Stimulated activated CD8-positive, alpha-beta memory T cell treated with anti-CD3 and anti-CD28 coated beads, Interleukin-12 subunit alpha, Interleukin-12 subunit beta, amount 100 ng/mL, for 4 hours (primary cell): Measurements from ENCODE around the gene TRPM2.
"Not testable (repeated sequence)": the region's sequence is repeated elsewhere in the genome, so short reads cannot be mapped to it uniquely, and the experiment has no call there.

Experiments used
- DNase-seq: peaks from one replicate; pipeline ENCODE4 v3.0.0-alpha.2; 2020; ENCODE audit warnings: low read depth

Gene TRPM2

DNA sequence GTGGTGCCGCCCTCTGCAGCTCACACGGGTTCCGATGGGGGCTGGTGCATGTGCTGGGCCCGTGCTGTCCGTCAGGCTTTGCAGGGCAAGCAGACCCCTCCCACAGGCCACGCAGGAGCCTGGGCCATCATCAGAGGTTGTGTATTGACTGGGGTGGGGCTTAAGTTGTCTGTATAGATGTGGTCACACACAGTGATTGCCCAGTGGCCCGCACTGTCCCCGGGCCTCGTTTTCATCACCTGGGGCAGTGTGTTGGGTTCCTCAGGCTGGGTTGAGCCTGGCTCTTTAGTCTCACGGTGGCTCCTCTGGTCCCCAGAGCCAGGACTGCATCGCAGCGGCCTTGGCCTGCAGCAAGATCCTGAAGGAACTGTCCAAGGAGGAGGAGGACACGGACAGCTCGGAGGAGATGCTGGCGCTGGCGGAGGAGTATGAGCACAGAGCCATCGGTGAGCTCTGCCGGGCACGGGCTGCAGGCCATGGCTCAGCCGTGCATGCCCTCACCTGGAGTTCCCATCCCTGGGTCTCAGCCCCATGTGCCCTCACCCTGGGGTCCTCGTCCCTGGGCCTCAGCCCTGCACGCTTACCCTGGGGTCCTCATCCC is 44.1 kb downstream of the TRPM2 start:
- DNase-seq = no peak

DNA sequence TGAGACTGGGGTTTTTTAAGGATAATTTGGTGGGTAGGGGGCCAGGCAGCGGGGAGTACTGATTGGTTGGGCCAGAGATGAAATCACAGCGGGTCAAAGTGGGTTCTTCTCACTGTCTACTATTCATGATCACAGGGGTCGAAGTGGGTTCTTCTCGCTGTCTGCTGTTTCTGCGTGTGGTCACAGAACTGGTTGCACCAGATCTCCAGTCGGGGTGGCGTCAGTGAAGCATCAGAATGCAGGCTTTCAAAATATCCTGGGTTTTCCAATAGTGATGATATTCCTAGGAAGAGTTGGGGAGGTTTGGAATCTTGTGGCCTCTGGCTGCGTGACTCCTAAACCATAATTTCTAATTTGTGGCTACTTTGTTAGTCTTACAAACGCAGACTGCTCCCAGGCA is 45.1 kb downstream of the TRPM2 start:
- DNase-seq = no peak

DNA sequence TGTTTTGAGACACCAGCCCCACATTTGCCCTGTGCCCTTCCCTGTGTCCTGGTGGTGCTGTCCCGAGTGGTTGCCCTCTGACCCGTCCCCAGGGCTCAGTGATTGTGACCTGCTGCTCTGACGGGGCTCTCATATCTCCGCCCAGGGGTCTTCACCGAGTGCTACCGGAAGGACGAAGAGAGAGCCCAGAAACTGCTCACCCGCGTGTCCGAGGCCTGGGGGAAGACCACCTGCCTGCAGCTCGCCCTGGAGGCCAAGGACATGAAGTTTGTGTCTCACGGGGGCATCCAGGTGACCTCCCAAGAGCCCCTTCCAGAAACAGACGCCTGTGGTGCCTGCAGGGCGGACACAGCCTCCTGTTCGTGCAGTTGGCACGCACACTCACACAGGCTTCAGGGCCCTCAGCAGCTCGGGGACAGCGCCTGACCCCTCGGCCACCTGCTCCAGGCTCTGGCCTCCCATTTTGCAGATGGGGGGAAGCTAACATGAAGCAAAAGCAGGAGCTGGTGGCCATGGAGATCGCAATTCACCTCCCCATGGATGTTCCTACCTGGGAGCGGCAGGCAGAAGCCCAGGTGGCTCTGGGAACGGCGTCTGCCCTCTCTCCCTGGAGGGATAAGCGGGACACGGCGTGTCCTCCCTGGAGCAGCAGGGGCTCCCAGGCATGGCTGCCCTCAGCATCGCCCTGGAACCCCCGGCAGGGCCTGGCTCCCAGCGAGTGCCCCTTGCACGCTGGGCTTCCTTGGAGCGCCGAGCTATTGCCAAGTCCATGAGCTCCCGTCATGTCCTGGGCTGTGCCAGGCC is 45.9 kb downstream of the TRPM2 start:
- DNase-seq = no peak

DNA sequence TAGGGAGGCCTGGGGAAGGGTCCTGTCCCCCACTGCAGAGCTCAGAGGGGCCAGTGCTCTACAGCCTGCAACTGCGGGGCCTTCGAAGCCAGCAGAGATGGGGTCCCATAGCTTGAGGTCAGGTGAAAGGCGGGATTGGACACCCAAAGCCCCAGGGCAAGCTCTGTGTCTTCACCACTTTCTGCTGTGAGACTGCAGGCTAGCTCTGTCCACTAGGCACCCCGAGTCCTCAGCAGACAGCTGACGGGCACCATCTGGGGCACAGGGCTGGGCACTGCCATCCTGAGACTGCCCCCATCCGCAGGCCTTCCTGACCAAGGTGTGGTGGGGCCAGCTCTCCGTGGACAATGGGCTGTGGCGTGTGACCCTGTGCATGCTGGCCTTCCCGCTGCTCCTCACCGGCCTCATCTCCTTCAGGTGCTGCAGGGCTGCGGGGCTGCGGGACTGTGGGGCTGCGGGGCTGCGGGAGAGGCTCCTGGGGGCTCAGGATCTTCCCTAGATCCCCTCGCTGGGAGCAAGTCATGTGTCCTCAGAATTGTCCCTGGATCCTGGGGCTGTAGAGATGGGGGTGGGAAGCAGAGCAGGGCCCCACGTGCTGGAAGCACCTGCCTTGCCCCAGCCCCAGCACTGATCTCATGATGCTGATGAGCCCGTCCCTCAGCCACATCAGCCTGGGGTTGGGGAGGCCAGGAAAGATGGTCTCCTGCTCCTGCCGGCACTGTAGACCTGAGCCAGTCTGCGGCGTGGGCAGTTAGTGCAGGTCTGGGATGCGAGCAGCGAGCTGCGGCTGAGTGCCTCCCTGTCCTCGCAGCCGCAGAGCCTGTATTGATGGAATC is 46.8 kb downstream of the TRPM2 start:
- DNase-seq = no peak

GRCh38 chr21:44400791-44401385 is 47.5 kb downstream of the TRPM2 start:
- no peak for DNase-seq

- no peak for DNase-seq
These were observed 48.2 kb downstream of the TRPM2 start for GRCh38 chr21:44401386-44402160.

GRCh38 chr21:44402323-44403105 is 49.1 kb downstream of the TRPM2 start:
- no peak for DNase-seq

DNA sequence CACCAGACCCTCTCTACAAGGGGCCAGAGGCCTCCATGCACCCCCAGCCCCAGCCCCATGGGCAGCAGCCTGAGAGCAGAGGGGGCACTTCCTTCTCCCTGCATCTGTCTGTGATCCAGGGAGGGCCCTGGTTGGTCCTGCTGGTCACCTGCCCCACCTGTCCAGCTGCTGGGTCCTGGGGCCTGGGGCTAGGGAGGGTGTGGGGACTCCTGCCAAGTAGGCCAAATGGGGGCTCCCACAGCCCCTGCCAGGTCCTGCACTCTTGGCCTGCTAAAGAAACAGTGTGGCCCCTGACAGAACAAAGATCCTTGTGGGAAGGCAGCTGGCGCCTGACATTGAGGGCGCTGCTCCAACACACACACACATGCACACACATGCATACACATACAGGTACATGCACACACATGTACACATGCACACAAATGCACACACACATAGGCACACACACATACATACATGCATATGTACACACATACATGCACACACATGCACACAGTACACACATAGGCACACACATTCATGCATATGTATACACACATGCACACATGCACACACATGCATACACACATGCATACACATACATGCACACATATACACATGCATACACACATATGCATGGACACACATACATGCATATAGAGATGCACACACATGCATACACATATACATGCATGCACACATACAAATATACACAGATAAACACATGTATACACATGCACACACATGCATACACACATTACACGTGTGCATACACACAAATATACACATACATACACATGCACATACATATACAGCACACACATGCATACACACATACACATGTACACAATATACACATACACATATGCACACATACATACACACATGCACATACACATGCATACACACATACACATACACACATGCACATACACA is 49.9 kb downstream of the TRPM2 start:
- DNase-seq = no peak

- not testable (repeated sequence) for DNase-seq
These were observed 51.1 kb downstream of the TRPM2 start for GRCh38 chr21:44404482-44404881.

DNA sequence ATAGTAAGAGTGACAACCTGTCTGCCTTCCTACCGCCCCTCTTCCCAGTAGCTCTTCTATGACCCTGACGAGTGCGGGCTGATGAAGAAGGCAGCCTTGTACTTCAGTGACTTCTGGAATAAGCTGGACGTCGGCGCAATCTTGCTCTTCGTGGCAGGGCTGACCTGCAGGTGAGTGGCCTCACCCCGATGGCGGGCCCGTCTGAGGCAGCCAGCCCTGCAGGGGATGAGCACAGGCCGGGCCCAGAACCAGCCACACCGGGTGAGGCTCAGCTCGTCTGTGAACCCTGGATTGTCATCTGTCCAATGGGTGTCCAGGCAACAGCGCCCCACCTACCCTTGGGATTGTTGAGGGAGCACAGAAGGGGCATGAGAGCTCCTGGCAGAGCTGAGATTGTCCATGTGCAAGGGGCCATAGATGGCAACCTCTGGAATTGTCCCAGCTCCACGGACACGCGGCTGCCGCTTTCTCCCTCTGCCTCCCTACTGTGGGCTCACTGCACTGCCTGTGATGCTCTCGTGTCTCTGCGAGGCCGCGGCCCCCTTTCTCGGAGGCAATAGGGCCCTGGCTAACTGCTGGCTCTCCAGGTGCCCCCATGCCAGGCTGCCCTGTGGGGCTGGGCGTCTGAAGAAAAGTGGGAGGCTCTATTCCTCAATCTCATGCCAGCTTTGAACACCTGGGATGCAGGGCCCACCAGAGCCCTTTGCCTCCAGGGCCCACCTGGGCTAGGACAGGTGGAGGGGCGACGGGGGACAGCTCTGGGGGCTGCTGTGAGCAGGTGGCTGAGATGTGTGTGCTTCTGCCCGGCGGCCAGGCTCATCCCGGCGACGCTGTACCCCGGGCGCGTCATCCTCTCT is 51.9 kb downstream of the TRPM2 start:
- DNase-seq = no peak

DNA sequence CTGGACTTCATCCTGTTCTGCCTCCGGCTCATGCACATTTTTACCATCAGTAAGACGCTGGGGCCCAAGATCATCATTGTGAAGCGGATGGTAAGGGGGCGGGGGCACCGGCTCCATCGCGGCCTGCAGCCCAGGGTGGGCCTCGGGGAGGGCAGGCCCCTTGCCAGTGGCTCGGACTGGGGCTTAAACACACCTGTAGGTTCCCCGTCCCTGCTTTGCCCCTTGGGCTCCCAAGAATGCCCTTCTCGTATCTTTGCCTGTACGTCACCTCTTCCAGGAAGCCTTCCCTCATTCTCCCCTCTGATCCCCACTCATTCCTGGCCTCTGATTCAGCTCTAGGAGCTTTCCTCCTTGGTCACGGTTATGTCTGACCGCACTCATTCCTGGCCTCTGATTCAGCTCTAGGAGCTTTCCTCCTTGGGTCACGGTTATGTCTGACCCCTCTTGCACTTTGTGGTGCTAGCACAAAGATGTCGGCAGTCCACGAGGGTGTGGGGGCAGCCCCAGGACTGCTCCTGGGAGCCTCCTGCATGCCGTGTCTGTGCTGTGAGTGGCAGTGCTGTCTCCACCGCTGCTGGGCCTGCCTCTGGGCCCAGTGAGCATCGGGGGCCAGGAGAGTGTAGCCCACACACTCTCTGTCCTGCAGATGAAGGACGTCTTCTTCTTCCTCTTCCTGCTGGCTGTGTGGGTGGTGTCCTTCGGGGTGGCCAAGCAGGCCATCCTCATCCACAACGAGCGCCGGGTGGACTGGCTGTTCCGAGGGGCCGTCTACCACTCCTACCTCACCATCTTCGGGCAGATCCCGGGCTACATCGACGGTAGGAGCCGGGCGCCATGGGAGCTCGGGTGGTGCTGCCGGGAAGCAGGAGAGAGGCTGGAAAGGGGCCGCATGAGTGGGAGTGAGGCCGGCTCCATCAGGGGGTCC is 52.8 kb downstream of the TRPM2 start:
- DNase-seq = no peak

- no peak for DNase-seq
These were observed 53.5 kb downstream of the TRPM2 start for GRCh38 chr21:44406953-44407352.

GRCh38 chr21:44407493-44407892 is 54.1 kb downstream of the TRPM2 start:
- no peak for DNase-seq

GRCh38 chr21:44408226-44408625 is 54.8 kb downstream of the TRPM2 start:
- DNase-seq = no peak

GRCh38 chr21:44413566-44414290 is 60.3 kb downstream of the TRPM2 start:
- DNase-seq = no peak

GRCh38 chr21:44414291-44415072 is 61.1 kb downstream of the TRPM2 start:
- DNase-seq = no peak
